ENCODE results near the gene OGDHL. TPM values are rescaled to one million over a fixed set of nuclear protein-coding genes. Genes with fewer than 3 reads are reported as not detected.

The OGDHL gene
- total RNA-seq, 1 donor from 2014 or later = 58.5 TPM

- DNase-seq (ENCODE audit: low read depth) = no peak
These were observed 72.1 kb downstream of the OGDHL start for GRCh38 chr10:49689882-49690510.

GRCh38 chr10:49688920-49689319, 73.2 kb downstream of the OGDHL start:
- no peak for DNase-seq (ENCODE audit: low read depth)

- DNase-seq (ENCODE audit: low read depth) = no peak
These were observed 73.8 kb downstream of the OGDHL start for GRCh38 chr10:49688261-49688846.

- DNase-seq (ENCODE audit: low read depth) = no peak
These were observed 75.5 kb downstream of the OGDHL start for GRCh38 chr10:49686651-49687050.

Other genes starting within 250 kb of the OGDHL start
- 9.7 and 24.3 TPM in 2 replicates for gene ERCC6, start 223.2 kb downstream of the OGDHL start, total RNA-seq
- 0.10 TPM in 1 of 2 replicates, not detected in the other for gene SLC18A3, start 152.0 kb downstream of the OGDHL start, total RNA-seq
- gene CHAT, start 148.3 kb downstream of the OGDHL start, total RNA-seq = not detected in 2 replicates
- gene C10orf53, start 82.7 kb downstream of the OGDHL start, total RNA-seq = not detected in 2 replicates
- gene PARG, start 179.7 kb upstream of the OGDHL start, total RNA-seq = 36.8 and 51.6 TPM in 2 replicates
- 14.0 and 18.1 TPM in 2 replicates for gene TIMM23B, start 179.7 kb upstream of the OGDHL start, total RNA-seq
- gene AGAP6, start 226.1 kb upstream of the OGDHL start, total RNA-seq = 1.0 and 3.6 TPM in 2 replicates